HG02981 (cell line): ENCODE data around the gene OR2W3.
A peak's percentile ranks its signal among the peaks of the same experiment; 100 is the strongest.

Experiments
- ATAC-seq: cut with Tn5 transposase; IDR thresholded peaks from one replicate; pipeline ENCODE4 v1.9.1; 2021; ENCODE audit warnings: mild to moderate bottlenecking, moderate library complexity; ENCODE audit not compliant: unreplicated experiment

OR2W3 gene

DNA sequence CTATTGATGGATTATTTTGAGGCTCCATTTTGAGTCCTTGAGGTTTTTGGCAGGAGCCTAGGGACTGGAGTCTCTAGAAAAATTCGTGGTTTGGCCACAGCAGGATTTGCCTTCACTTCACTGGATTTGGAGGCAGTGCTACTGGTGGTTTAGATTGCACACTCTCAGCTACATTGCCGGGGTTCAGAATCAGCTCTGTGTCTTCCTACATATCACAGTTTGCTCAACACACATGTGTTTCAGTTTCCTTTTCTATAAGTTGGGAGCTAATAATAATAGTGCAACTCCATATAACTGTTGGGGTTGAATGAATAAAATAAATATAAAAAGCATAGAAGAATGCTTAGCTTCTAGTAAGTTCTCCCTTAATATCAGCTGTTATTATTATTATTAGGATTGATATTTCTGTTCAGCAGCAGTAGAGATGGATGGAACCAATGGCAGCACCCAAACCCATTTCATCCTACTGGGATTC lies at the start of gene OR2W3:
Gene OR2W3, plus strand, starts transcription at position 425 of the 475 bp plus-strand sequence. Its CDS starts 0 bp downstream, at position 425.
- no peak for ATAC-seq

GRCh38 chr1:247845693-247846017 lies 49.7 kb upstream of the OR2W3 start:
- ATAC-seq, result no peak

DNA sequence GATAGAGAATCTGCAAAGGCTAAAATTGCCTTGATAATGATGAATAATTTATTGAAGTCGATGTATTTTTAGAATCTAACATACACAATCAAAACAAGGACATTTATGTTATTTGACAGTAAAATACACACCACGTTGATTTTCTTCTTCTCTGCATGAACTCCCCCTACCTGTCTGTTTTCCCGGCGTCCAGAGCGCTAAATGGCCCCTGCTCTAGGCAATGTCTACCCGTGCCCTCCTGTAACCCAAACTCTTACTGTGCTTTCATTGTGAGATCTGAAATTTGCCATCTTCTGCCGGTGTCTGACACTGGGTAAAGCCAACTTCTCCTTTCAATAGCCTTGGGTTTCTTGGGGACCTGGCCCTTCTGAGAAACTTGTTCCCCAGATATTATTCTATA lies 47.0 kb upstream of the OR2W3 start:
- ATAC-seq, result no peak

DNA sequence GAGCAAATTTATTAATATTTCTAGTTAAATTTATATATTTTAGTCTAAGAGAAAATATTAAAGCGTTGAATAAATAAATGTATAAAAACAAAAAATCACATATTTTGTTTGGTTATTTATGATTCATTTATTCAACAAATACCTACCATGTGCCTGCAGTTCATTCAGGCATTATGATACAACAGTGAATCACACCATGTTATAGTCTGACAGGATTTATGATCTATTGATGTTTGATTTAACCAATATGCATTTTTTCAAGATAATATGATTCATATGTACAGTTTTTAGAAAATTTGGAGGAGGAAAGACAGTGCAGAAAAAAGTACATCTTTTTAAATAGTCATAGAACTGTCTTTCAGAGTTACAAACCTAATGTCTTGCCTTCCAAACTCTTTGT lies 45.8 kb upstream of the OR2W3 start:
- no peak for ATAC-seq

- ATAC-seq, result no peak
Observed at GRCh38 chr1:247854899-247855545, 40.4 kb upstream of the OR2W3 start.

DNA sequence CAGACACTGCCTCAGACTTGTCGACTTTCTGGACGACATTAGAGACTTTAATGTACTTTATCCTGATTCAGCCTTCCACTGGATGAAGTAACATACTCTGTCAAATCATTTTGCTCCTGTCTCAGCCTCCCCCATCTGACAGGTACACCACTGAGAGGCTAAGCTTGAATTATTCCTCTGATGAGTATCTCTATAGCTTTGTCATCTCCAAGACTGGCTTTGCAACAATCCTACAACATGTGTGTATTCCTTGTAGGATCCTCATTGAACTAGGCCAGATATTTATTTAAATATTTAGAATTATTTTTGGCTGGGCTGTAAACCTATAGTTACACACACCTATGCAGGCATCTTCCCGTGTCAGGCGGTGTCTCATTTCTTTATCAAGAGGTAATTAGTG lies 39.5 kb upstream of the OR2W3 start:
- no peak for ATAC-seq

DNA sequence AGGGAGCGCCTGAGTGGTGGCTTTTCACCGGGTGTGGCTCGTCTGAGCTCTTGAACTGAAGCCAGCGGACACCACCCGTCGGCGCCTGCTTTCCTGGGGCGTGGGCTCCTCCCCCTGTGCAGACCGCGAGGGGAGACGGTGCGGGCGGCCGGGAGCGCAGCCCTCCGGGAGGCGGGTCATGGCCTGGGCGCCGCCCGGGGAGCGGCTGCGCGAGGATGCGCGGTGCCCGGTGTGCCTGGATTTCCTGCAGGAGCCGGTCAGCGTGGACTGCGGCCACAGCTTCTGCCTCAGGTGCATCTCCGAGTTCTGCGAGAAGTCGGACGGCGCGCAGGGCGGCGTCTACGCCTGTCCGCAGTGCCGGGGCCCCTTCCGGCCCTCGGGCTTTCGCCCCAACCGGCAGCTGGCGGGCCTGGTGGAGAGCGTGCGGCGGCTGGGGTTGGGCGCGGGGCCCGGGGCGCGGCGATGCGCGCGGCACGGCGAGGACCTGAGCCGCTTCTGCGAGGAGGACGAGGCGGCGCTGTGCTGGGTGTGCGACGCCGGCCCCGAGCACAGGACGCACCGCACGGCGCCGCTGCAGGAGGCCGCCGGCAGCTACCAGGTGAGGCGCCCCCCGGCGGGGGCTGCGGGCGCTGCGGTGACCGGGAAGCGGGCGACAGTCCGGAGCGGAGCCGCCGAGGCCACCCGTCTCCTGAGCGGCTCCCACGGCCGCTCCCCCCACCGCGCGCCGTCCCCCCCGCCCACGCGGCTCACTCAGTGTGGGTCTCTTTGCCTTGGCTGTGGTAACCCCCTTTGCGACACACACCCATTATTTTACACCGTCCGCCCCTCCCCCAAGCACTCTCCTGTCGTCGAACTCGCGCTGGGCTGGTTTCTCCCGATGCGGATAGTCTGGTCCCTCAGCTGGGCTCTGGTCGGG lies 38.1 kb upstream of the OR2W3 start, which contains the start of gene TRIM58:
Gene TRIM58, plus strand, starts transcription at position 119 of the 916 bp plus-strand sequence. Its CDS starts 60 bp downstream, at position 179.
- ATAC-seq, result peak; percentile 63

GRCh38 chr1:247857985-247858619 lies 37.3 kb upstream of the OR2W3 start:
- no peak for ATAC-seq

DNA sequence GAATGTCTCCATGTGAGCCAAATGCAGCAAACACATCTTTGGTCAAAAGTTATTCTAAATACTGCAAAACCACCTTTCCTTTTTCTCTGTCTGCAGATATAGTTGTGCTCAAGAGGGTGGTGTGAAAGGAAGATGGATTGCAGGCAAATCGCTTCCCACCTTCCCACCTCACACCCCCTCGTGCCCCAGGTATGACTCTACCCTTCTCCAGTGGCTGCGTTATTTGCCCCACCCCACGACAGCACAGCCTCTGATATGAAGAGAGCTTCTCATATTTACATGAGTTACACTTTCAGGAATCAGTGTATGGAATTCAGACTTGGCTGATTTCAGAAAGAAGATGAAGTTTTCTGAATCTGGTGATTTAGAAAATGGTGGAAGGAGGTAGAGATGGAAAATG lies 32.6 kb upstream of the OR2W3 start:
- ATAC-seq, result no peak

DNA sequence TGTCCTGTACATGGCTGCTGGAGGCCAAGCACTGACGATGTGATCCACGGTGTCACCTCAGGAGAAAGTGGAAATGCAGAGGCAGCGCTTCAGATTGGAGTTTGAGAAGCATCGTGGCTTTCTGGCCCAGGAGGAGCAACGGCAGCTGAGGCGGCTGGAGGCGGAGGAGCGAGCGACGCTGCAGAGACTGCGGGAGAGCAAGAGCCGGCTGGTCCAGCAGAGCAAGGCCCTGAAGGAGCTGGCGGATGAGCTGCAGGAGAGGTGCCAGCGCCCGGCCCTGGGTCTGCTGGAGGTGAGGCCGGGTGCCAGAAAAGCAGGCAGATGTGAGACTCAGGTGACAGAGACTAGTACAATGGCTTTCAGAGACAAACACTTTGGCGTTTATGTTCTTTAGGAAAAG lies 30.7 kb upstream of the OR2W3 start:
- no peak for ATAC-seq

DNA sequence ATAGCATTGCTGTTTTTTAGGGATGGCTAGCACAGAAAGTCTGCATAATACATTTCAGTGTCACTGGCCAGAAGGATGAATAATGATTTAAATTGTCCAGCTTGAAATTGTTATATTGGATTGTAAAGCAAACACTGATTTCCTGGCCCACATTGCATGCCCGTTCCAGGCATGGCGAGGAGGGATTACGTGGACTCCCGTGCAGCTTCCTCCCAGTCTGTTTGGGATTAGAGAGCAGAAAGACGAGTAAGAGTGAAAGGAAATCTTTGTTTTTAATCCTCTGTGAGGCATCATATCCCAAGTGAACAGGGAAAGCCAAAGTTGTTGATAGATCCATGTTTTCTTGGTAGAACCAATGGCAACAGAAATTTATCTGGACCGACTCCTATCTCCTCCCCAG lies 30.0 kb upstream of the OR2W3 start:
- no peak for ATAC-seq

DNA sequence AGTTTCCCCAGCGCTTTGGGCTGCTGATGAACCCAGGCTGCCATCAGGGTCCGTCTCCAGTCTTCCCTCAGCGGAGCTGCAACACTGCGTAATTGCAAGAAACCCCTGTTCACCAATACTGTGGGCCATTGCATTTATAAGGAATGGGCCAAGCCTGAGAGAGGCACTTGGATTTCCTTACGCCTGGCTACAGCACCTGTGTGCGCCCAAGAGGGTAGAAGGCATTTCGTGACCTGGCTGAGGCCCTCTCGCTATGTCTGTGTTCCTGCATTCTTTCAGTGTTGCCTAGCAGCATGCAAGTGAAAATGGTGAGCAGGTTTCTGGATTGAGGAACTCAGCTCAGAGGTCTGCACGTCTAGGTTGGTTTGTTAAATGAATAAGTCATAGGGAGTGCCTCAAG lies 12.0 kb upstream of the OR2W3 start:
- no peak for ATAC-seq

DNA sequence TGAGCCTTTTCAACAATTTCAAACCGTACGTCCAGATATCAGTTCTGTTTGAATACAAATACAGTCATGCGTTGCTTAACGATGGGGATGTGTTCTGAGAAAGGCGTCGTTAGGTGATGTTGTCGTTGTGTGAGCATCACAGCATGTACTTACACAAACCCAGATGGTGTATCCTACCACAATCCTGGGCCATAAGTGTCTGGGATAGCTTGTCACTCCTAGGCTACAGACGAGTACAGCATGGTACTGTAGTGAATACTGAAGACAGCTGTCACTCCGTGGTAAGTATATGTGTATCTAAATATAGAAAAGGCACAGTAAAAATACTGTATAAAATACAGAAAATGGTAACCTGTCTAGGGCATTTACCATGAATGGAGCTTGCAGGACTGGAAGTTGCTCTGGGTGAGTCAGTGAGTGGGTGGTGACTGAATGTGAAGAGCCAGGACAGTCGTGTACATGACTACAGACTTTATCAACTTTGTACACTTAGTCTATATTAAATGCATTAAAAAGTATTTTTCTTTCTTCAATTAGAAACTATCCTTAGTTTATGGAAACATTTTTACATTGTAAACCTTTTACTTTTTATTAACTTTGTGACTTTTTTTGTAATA lies 10.5 kb upstream of the OR2W3 start:
- ATAC-seq, result no peak

DNA sequence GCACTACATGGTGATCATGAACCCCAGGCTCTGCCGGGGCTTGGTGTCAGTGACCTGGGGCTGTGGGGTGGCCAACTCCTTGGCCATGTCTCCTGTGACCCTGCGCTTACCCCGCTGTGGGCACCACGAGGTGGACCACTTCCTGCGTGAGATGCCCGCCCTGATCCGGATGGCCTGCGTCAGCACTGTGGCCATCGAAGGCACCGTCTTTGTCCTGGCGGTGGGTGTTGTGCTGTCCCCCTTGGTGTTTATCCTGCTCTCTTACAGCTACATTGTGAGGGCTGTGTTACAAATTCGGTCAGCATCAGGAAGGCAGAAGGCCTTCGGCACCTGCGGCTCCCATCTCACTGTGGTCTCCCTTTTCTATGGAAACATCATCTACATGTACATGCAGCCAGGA lies 589 bp downstream of the OR2W3 start:
- ATAC-seq, result no peak

GRCh38 chr1:247904122-247904521 lies 8.7 kb downstream of the OR2W3 start:
- no peak for ATAC-seq

DNA sequence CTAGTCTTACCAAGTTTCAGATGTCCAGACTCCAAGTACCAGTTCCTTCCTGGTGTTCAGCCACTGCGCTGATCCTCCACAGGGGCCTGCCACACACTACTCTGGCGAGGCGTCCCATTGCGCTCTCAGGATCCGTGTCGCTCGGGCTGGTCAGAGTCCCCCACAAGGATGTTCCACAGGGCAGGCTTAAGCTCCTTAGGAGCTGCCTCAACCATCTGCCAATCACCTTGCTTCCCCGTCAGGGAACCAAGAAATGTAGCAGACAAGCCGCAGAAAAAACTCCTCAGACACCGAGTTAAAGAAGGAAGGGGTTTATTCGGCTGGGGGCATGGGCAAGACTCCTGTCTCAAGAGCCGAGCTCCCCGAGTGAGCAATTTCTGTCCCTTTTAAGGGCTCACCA lies 9.8 kb downstream of the OR2W3 start:
- no peak for ATAC-seq

DNA sequence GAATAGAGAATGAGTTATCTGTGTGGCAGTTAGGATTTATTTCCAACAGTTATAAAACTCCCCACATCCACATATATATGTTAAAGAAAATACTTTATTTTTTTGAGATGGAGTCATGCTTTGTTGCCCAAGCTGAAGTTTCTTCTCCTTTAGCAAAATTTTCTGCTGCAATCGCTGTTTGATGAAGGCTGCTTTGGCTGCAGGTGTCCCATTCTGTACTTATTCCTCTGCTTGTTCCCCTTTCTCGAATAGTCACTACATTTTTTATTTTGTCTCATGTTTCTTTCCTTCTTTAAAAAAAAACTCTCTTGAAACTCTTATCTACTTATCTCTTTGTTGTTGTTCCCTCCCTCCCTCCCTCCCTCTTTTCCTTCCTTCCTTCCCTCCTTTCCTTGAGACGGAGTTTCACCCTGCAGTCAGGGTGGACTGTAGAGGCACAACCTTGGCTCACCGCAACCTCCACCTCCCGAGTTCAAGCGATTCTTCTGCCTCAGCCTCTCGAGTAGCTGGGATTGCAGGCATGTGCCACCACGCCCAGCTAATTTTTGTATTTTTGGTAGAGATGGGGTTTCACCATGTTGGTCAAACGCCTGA lies 10.6 kb downstream of the OR2W3 start:
- ATAC-seq, result no peak

DNA sequence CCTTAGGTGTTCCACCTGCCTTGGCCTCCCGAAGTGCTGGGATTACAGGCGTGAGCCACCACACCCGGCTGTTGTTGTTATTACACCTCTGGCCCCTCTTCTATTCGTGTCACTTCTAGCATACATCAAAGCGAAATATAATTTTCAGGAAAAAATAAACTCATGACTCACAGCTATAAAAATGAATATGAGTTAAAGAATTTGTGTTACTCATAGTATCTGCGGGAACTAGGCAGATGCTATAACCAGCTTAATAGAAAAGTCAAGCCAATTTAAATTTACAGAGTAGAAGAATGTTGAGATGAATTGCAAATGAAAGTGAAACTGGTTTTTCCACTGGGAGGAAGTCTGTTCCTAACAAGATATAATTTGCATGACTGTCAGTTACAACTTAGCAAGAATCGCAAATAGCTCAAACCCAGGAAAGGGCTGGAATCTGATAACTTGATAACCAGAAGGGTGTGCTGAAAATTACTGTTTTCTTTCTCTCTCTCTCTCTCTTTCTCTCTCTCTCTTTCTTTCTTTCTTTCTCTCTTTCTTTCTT lies 11.2 kb downstream of the OR2W3 start:
- ATAC-seq, result no peak

- ATAC-seq, result no peak
Observed at GRCh38 chr1:247908766-247909165, 13.4 kb downstream of the OR2W3 start.

DNA sequence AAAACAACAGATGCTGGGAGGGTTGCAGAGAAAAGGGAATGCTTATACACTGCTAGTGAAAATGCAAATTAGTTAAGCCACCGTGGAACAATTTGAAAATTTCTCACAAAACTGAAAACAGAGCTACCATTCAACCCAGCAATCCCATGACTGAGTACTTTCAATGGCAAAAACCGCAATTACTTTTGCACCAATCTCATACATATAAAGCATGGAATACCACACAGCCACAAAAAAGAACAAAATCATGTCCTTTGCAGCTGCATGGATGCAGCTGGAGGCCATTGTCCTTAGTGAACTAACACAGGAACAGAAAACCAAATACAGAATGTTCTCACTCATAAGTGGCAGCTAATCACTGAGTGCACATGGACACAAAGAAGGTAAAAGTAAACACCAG lies 18.4 kb downstream of the OR2W3 start:
- no peak for ATAC-seq
